LNCAP (cell line): ENCODE measurements around the gene FOXO1.

ENCODE experiments used
- CTCF ChIP-seq: fragments of 450-650 bp; IDR thresholded peaks from 2 replicates; pipeline ENCODE4 v1.5.1; 2017; ENCODE audit warnings: mild to moderate bottlenecking

Gene FOXO1

DNA sequence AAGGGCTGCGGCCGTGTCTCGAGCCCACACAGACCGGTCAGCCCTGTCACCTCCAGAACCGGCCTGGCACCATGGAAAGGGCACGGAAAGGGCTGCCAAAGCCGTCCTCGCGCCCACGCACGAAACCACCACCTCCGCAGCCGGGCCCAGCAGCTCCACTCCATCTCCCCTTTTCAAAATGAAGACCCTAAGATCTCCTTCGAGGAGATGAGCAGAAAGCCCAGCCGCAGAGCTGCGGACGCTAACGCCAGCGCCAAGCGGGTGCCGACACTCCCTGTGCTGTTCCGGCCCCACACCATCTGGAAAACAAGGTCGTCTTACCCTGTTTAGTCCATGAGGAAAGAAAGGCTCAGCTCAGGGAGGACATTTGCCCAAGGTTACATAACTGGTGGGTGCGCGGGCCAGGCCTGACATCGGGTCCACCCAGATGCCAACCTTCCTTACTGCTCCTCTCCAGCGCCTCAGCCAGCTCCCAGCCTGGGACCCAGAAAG lies 131.1 kb downstream of the FOXO1 start:
- no peak for TF ChIP-seq CTCF

DNA sequence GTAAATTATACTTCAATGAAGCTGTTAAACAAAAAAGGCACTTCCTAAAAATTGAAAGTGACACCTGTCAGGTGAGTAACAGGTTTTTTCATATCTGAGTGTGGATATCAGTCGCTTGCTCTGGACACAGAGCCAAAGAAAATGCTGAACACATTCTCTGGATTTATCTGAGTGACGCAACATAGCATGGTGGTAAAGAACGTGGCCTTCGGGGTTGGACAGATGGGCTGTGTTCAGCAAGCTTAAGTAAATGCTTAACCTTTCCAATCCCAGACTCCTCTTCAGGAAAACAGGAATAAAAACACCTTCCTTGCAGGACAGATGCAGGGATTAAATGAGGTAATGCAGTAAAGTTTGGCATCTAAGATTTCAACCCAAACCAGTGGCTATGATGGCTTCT lies 132.0 kb downstream of the FOXO1 start:
- TF ChIP-seq CTCF = no peak

DNA sequence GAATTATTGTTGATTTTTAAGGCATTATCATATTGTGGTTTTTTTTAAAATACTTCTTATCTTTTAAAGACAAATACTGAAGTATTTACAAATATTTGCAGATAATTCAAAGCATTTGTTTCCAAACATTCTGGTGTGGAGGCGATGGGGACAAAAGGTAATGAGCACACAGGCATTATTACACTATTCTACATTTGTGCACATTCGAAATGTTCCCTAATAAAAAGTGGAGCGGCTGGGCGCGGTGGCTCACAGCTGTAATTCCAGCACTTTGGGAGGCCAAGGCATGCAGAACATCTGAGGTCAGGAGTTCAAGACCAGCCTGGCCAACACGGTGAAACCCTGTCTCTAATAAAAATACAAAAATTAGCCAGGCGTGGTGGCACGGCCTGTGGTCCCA lies 133.4 kb downstream of the FOXO1 start:
- TF ChIP-seq CTCF = no peak

- no peak for TF ChIP-seq CTCF
These were observed 135.5 kb downstream of the FOXO1 start for GRCh38 chr13:40530961-40531360.

DNA sequence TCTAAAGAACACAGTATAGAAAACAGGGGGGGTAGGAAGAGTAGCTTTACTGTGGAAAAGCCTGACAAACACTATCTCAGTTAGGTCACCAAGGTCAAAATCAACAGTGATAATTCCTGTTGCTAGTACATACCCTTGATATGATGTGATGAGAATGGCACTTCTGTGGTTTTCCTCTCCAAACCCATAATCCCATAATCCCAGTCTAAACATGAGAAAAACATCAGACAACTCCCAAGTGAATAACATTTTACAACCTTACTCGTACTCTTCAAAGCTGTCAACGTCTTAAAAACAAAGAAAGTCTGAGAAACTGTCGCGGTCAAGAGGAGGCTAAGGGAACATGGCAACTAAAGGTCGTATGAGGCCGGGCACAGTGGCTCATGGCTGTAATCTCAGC lies 137.6 kb downstream of the FOXO1 start:
- no peak for TF ChIP-seq CTCF

DNA sequence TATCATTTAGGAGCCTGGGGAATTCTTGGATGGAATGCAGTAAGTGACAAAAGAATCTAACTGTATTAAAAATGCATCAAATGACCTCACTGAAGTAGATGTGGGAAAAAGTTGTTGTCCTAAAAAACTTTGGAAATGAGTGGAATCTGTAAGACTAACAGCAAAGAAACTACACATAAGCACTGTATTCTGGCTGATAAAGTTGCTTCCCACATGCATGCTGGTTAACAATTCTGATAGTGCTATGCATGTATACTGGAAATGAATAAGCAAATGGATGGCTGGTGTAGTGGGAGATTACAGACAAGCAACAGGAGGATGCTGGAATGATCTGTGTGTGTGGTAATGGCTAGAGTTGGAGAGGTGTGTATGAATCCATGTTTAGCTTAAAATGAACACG lies 138.5 kb downstream of the FOXO1 start:
- TF ChIP-seq CTCF = no peak

GRCh38 chr13:40522282-40522681 lies 144.2 kb downstream of the FOXO1 start:
- no peak for TF ChIP-seq CTCF

- no peak for TF ChIP-seq CTCF
These were observed 145.5 kb downstream of the FOXO1 start for GRCh38 chr13:40520916-40521315.
